HepG2 (cell line): ENCODE measurements around the gene ASXL1. TPM values are rescaled to one million over a fixed set of nuclear protein-coding genes. Genes with fewer than 3 reads are reported as not detected.

Experiments
- ARHGAP35 ChIP-seq: sonication (generic); formaldehyde crosslinking; IDR thresholded peaks from 2 replicates; pipeline ENCODE4 v1.9.0; 2022; ENCODE audit warnings: mild to moderate bottlenecking, inconsistent platforms, moderate library complexity, missing genetic modification reagents, borderline replicate concordance
- GTF3A ChIP-seq: sonication (generic); formaldehyde crosslinking; conservative IDR thresholded peaks from 2 replicates; pipeline ENCODE4 v1.4.0; 2020; ENCODE audit warnings: mild to moderate bottlenecking, missing genetic modification reagents
- HOXA7 ChIP-seq: sonication (generic); formaldehyde crosslinking; IDR thresholded peaks from 2 replicates; pipeline ENCODE4 v1.8.1; 2022; ENCODE audit warnings: mild to moderate bottlenecking, missing genetic modification reagents, moderate library complexity
- KAT7 ChIP-seq: IDR thresholded peaks from 2 replicates; pipeline ENCODE4 v1.6.1; 2018; ENCODE audit warnings: borderline replicate concordance, missing compliant biosample characterization
- KDM2A ChIP-seq: sonication (generic); formaldehyde crosslinking; IDR thresholded peaks from 2 replicates; pipeline ENCODE4 v1.4.0; 2020; ENCODE audit warnings: low read depth, missing genetic modification reagents, borderline replicate concordance
- MYC ChIP-seq: sonication (generic); formaldehyde crosslinking; IDR thresholded peaks from 2 replicates; pipeline ENCODE4 v1.9.0; 2021; ENCODE audit warnings: missing genetic modification reagents, borderline replicate concordance
- MYNN ChIP-seq: sonication (generic); formaldehyde crosslinking; IDR thresholded peaks from 2 replicates; pipeline ENCODE4 v1.4.0; 2020; ENCODE audit warnings: mild to moderate bottlenecking, low read depth, missing genetic modification reagents
- NFE2 ChIP-seq: sonication (generic); formaldehyde crosslinking; IDR thresholded peaks from 2 replicates; pipeline ENCODE4 v1.4.0; 2020; ENCODE audit warnings: missing genetic modification reagents
- TRIM24 ChIP-seq: sonication (generic); formaldehyde crosslinking; IDR thresholded peaks from 2 replicates; pipeline ENCODE4 v1.8.0; 2022; ENCODE audit warnings: mild to moderate bottlenecking, missing genetic modification reagents
- ZBTB21 ChIP-seq: sonication (generic); formaldehyde crosslinking; IDR thresholded peaks from 2 replicates; pipeline ENCODE4 v1.4.0; 2020; ENCODE audit warnings: missing genetic modification reagents
- ZEB1 ChIP-seq: IDR thresholded peaks from 2 replicates; pipeline ENCODE4 v1.6.1; 2012; ENCODE audit warnings: mild to moderate bottlenecking, low read depth, inconsistent platforms; ENCODE audit not compliant: insufficient replicate concordance
- ZNF101 ChIP-seq: sonication (generic); formaldehyde crosslinking; IDR thresholded peaks from 2 replicates; pipeline ENCODE4 v1.4.0; 2020; ENCODE audit warnings: mild to moderate bottlenecking, low read depth, missing genetic modification reagents, borderline replicate concordance
- ZNF430 ChIP-seq: sonication (generic); formaldehyde crosslinking; IDR thresholded peaks from 2 replicates; pipeline ENCODE4 v1.9.0; 2021; ENCODE audit warnings: mild to moderate bottlenecking, missing genetic modification reagents
- ZNF557 ChIP-seq: sonication (generic); formaldehyde crosslinking; IDR thresholded peaks from 2 replicates; pipeline ENCODE4 v1.4.0; 2020; ENCODE audit warnings: missing genetic modification reagents
- ZNF598 ChIP-seq: sonication (generic); formaldehyde crosslinking; IDR thresholded peaks from 2 replicates; pipeline ENCODE4 v1.5.1; 2020; ENCODE audit warnings: mild to moderate bottlenecking, missing genetic modification reagents, borderline replicate concordance
- ZNF883 ChIP-seq: sonication (generic); formaldehyde crosslinking; IDR thresholded peaks from 2 replicates; pipeline ENCODE4 v1.5.1; 2020; ENCODE audit warnings: mild to moderate bottlenecking, missing genetic modification reagents; ENCODE audit errors: not compliant biosample characterization
- polyA plus RNA-seq, 8 experiments: library from polyadenylated mRNA; depleted of rRNA in 3 of 8; stranded (reverse) in 7 of 8; unstranded in 1 of 8; fragments of >200 nt; fragmentation: Illumina TruSeq in 4 of 8; extraction: Trizol in 4 of 8; gene quantifications; 2 replicates each; pipeline versions ENCODE4 v1.2.1 to v1.2.3, GENCODE V29; 2011 to 2016; ENCODE audit warnings: low read depth in 4 of 8, missing spikeins in 1 of 8, mixed read lengths in 1 of 8; ENCODE audit not compliant: insufficient read depth in 1 of 8
- total RNA-seq, 5 experiments: library from RNA; depleted of rRNA; stranded (reverse); fragments of >200 nt; fragmentation: Illumina TruSeq; extraction: Trizol; gene quantifications; 2 replicates each; pipeline ENCODE4 v1.2.3, GENCODE V29; 2016; ENCODE audit warnings: low read depth in 1 of 5
- TF ChIP-seq, protein P1 (sequence below): sonication (generic); formaldehyde crosslinking; IDR thresholded peaks from 2 replicates; pipeline ENCODE4 v1.4.0; 2020; ENCODE audit warnings: missing genetic modification reagents, low read depth, mild to moderate bottlenecking, borderline replicate concordance
- TF ChIP-seq, protein P2 (sequence below): sonication (generic); formaldehyde crosslinking; IDR thresholded peaks from 2 replicates; pipeline ENCODE4 v1.4.0; 2020; ENCODE audit warnings: missing genetic modification reagents
- TF ChIP-seq, protein P3 (sequence below): sonication (generic); formaldehyde crosslinking; IDR thresholded peaks from 2 replicates; pipeline ENCODE4 v1.4.0; 2020; ENCODE audit warnings: mild to moderate bottlenecking, missing genetic modification reagents
- TF ChIP-seq, protein P4 (sequence below): sonication (generic); formaldehyde crosslinking; IDR thresholded peaks from 2 replicates; pipeline ENCODE4 v1.4.0; 2020; ENCODE audit warnings: missing genetic modification reagents, mild to moderate bottlenecking, borderline replicate concordance

ASXL1 gene
- total and polyA plus RNA-seq, 2 of the 13 experiments (the other 11 are each of a cell fraction or from before 2014, with no cell fraction given) = 62.1 to 74.8 TPM

DNA sequence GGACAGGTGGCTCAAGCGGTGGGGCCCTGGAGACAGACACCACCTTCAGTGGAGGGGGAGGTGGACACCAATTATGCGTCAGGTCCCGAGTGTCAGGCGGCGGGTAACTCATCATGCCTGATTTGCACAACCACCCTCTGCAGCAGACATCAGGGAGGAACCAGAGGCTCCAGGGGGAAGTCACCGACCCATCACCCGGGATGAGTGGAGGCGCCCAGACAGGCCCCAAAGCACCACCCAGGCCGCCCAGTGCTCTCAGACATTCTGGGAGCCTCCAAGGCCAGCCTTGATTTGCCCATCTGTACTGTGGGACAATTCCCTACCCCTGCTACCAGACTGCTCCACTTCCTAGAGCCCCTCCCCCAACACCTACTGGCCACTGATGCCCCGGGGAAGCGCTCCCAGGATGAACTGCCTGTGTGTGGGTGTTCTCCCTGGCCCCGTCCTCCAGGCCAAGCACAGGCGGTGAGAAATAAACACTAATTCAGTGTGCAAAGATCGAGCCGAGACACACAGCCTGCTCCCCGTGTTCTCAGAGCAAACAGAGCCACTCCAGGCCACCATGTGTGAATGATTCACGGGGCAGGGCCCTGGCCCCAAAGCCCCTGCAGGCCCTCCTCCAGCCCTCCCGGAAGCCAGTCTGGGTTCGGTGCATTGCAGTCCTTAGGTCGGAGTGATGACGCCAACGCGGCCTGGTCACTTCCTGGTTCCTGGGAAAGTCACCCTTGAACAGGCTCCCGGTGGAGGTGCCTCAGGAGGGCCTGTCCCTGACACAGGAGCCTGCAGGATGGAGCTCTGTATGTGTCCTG, 107.2 kb downstream of the ASXL1 start (continued):
- peak; percentile 95 for TF ChIP-seq ARHGAP35 (CRISPR knock-in tag)
- TF ChIP-seq, protein P1, sequence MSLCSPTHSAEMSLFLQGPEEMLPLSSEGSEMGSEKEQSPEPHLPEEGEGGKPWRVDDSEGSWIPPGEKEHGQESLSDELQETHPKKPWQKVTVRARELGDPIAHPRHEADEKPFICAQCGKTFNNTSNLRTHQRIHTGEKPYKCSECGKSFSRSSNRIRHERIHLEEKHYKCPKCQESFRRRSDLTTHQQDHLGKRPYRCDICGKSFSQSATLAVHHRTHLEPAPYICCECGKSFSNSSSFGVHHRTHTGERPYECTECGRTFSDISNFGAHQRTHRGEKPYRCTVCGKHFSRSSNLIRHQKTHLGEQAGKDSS (CRISPR knock-in tag) = peak; percentile 95
- TF ChIP-seq, protein P2, sequence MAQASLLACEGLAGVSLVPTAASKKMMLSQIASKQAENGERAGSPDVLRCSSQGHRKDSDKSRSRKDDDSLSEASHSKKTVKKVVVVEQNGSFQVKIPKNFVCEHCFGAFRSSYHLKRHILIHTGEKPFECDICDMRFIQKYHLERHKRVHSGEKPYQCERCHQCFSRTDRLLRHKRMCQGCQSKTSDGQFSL (CRISPR knock-in tag) = no peak
- no peak for TF ChIP-seq ZEB1
- TF ChIP-seq ZNF557 (CRISPR knock-in tag) = no peak
- TF ChIP-seq ZNF101 (CRISPR knock-in tag) = peak; percentile 88; the same call in 1 of the 2 replicates
- peak; percentile 78 for TF ChIP-seq ZNF883 (CRISPR knock-in tag)
- TF ChIP-seq HOXA7 (CRISPR knock-in tag) = no peak
- TF ChIP-seq ZNF430 (CRISPR knock-in tag) = peak; percentile 97
- peak; percentile 94 for TF ChIP-seq MYC (CRISPR knock-in tag)
- no peak for TF ChIP-seq GTF3A (CRISPR knock-in tag)
- TF ChIP-seq TRIM24 (CRISPR knock-in tag) = peak; percentile 55
- no peak for TF ChIP-seq ZNF598 (CRISPR knock-in tag)
- TF ChIP-seq, protein P3, sequence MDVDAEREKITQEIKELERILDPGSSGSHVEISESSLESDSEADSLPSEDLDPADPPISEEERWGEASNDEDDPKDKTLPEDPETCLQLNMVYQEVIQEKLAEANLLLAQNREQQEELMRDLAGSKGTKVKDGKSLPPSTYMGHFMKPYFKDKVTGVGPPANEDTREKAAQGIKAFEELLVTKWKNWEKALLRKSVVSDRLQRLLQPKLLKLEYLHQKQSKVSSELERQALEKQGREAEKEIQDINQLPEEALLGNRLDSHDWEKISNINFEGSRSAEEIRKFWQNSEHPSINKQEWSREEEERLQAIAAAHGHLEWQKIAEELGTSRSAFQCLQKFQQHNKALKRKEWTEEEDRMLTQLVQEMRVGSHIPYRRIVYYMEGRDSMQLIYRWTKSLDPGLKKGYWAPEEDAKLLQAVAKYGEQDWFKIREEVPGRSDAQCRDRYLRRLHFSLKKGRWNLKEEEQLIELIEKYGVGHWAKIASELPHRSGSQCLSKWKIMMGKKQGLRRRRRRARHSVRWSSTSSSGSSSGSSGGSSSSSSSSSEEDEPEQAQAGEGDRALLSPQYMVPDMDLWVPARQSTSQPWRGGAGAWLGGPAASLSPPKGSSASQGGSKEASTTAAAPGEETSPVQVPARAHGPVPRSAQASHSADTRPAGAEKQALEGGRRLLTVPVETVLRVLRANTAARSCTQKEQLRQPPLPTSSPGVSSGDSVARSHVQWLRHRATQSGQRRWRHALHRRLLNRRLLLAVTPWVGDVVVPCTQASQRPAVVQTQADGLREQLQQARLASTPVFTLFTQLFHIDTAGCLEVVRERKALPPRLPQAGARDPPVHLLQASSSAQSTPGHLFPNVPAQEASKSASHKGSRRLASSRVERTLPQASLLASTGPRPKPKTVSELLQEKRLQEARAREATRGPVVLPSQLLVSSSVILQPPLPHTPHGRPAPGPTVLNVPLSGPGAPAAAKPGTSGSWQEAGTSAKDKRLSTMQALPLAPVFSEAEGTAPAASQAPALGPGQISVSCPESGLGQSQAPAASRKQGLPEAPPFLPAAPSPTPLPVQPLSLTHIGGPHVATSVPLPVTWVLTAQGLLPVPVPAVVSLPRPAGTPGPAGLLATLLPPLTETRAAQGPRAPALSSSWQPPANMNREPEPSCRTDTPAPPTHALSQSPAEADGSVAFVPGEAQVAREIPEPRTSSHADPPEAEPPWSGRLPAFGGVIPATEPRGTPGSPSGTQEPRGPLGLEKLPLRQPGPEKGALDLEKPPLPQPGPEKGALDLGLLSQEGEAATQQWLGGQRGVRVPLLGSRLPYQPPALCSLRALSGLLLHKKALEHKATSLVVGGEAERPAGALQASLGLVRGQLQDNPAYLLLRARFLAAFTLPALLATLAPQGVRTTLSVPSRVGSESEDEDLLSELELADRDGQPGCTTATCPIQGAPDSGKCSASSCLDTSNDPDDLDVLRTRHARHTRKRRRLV = peak; percentile 51; the same call in 1 of the 2 replicates
- peak; percentile 90 for TF ChIP-seq KDM2A
- peak; percentile 95 for TF ChIP-seq ZBTB21
- TF ChIP-seq NFE2 = no peak; the same call in none of the 2 replicates
- TF ChIP-seq, protein P4, sequence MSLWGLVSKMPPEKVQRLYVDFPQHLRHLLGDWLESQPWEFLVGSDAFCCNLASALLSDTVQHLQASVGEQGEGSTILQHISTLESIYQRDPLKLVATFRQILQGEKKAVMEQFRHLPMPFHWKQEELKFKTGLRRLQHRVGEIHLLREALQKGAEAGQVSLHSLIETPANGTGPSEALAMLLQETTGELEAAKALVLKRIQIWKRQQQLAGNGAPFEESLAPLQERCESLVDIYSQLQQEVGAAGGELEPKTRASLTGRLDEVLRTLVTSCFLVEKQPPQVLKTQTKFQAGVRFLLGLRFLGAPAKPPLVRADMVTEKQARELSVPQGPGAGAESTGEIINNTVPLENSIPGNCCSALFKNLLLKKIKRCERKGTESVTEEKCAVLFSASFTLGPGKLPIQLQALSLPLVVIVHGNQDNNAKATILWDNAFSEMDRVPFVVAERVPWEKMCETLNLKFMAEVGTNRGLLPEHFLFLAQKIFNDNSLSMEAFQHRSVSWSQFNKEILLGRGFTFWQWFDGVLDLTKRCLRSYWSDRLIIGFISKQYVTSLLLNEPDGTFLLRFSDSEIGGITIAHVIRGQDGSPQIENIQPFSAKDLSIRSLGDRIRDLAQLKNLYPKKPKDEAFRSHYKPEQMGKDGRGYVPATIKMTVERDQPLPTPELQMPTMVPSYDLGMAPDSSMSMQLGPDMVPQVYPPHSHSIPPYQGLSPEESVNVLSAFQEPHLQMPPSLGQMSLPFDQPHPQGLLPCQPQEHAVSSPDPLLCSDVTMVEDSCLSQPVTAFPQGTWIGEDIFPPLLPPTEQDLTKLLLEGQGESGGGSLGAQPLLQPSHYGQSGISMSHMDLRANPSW = peak; percentile 90
- TF ChIP-seq MYNN (CRISPR knock-in tag) = no peak; the same call in 1 of the 2 replicates
- TF ChIP-seq KAT7 (CRISPR knock-in tag) = peak; percentile 70; the same call in 1 of the 2 replicates
